Esophagus muscularis mucosa (tissue), 4 donors: ENCODE results near the gene SKI. TPM values are rescaled to one million over a fixed set of nuclear protein-coding genes. Genes with fewer than 3 reads are reported as not detected.

Source experiments
- DNase-seq: peaks from one replicate; pipeline ENCODE4 v3.0.0-alpha.2; 2017; ENCODE audit errors: extremely low spot score
- H3K27ac ChIP-seq, 4 donors: fragments of 200-600 bp; sonication (generic); replicated peaks in 1 of 4; 1 replicate in 3 of 4; 2 replicates in 1 of 4; pipeline ENCODE4 v1.5.1; 2016 to 2019; ENCODE audit warnings: mild to moderate bottlenecking in 1 of 4
- H3K27me3 ChIP-seq, 4 donors: fragments of 200-600 bp; sonication (generic); one replicate each; pipeline versions ENCODE4 v1.5.1 to v1.6.0; 2016 to 2019
- H3K36me3 ChIP-seq, 4 donors: fragments of 200-600 bp; sonication (generic); one replicate each; pipeline ENCODE4 v1.5.1; 2016 to 2019
- H3K4me1 ChIP-seq, 4 donors: fragments of 200-600 bp; sonication (generic); one replicate each; pipeline ENCODE4 v1.5.1; 2016 to 2019
- H3K4me3 ChIP-seq, 4 donors: fragments of 200-600 bp; sonication (generic); 1 replicate in 2 of 4; 2 replicates in 2 of 4; pipeline ENCODE4 v1.5.1; 2016 to 2019; ENCODE audit warnings: mild to moderate bottlenecking in 4 of 4, moderate library complexity in 1 of 4
- H3K9me3 ChIP-seq, 4 donors: fragments of 200-600 bp; sonication (generic); 1 replicate in 3 of 4; 2 replicates in 1 of 4; pipeline ENCODE4 v1.5.1; 2016 to 2019
- CTCF ChIP-seq, 3 experiments: fragments of 200-600 bp in 2 of 3; fragments of 450-650 bp in 1 of 3; sonication (generic) in 2 of 3; IDR thresholded peaks; one replicate each; pipeline ENCODE4 v1.5.1; 2017 to 2019; ENCODE audit warnings: antibody characterized with exemption in 3 of 3, mild to moderate bottlenecking in 2 of 3, moderate library complexity in 1 of 3
- EP300 ChIP-seq: sonication (generic); formaldehyde crosslinking; IDR thresholded peaks from one replicate; pipeline ENCODE4 v1.6.1; 2017; ENCODE audit warnings: antibody characterized with exemption
- POLR2A ChIP-seq: fragments of 450-650 bp; IDR thresholded peaks from one replicate; pipeline ENCODE4 v1.6.1; 2017; ENCODE audit warnings: antibody characterized with exemption, moderate library complexity, mild to moderate bottlenecking, low read depth
- POLR2AphosphoS5 ChIP-seq, 2 donors: sonication (generic); formaldehyde crosslinking; IDR thresholded peaks; one replicate each; pipeline ENCODE4 v1.6.1; 2017; ENCODE audit warnings: antibody characterized with exemption in 2 of 2
- WGBS: methylation state at CpG from one replicate; pipeline ENCODE4 v1.1.5; 2018; 5-methylcytosine and 5-hydroxymethylcytosine counted together
- intact Hi-C: fragments of 100-400 bp; cut with DNase I; formaldehyde crosslinking; loops from one replicate; pipeline ENCODE4 v1.15.1; 2023
- total RNA-seq, 4 donors: library from RNA; depleted of rRNA; stranded (reverse); fragments of >200 nt; gene quantifications; one replicate each; pipeline versions ENCODE4 v1.1.0 to v1.2.1, GENCODE V29; 2016

The SKI gene
- total RNA-seq, 4 donors from 2014 or later = 70.1 to 190 (median 124) TPM

GRCh38 chr1:2196901-2197638 is 31.0 kb upstream of the SKI start:
- Histone ChIP-seq H3K9me3 (no peaks in the 10 kb centered on the region), H3K27ac (peak overlapping the region; percentile 64 to 98 (median 88)), H3K4me3 (no peak overlapping the region), H3K27me3 (no peaks in the 10 kb centered on the region), H3K36me3 (no peaks in the 10 kb centered on the region), H3K4me1 (peaks cover 48 to 70% (median 64%) of the 10 kb centered on the region in 4 donors)
- no peak for DNase-seq
- intact Hi-C loops = loop anchor here (5.0 kb wide), 1 partner anchor 35 kb away; no protein-coding TSS in a partner anchor
- TF ChIP-seq POLR2A (no peak), CTCF (IDR thresholded peaks at IDR 0.05) (no peak), EP300 (no peak), POLR2AphosphoS5 (IDR thresholded peaks at IDR 0.05) (no peak)
- WGBS = 72% methylated on average over 2 of the region's 17 CpGs

GRCh38 chr1:2197707-2198165 is 30.4 kb upstream of the SKI start:
- no peaks in the 10 kb centered on the region for H3K27me3 ChIP-seq
- TF ChIP-seq EP300 (no peak), POLR2AphosphoS5 (IDR thresholded peaks at IDR 0.05) (no peak), CTCF (IDR thresholded peaks at IDR 0.05) (no peak), POLR2A (no peak)
- DNase-seq = no peak
- 75% methylated on average over 7 of the region's 10 CpGs for WGBS
- no peak overlapping the region for H3K4me3 ChIP-seq
- no peaks in the 10 kb centered on the region for H3K36me3 ChIP-seq
- peak overlapping the region; percentile 85 to 98 (median 89) for H3K27ac ChIP-seq
- H3K9me3 ChIP-seq = no peaks in the 10 kb centered on the region
- intact Hi-C loops = loop anchor here (5.0 kb wide), 1 partner anchor 35 kb away; no protein-coding TSS in a partner anchor
- peaks cover 42 to 64% (median 58%) of the 10 kb centered on the region in 4 donors for H3K4me1 ChIP-seq

DNA sequence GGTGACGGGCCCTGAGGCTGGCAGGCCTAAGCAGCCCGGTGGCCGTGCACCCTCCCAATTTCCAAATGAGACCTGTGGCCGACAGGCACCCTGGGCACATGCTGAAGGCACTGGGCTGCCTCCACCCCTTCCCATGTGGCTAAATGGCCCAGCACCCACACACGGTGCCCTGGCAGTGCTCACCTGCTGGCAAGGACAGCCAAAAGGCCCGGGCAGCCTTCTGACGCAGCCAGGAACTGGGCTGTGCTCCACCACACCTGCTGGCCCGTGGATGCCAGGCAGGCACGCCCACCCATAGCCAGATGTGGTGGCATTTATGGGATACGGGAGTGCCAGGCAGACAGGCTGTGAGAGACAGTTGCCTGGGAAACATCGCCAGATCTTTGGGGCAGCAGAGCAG is 29.5 kb upstream of the SKI start:
- no peak for TF ChIP-seq CTCF (IDR thresholded peaks at IDR 0.05)
- no peak for TF ChIP-seq POLR2AphosphoS5 (IDR thresholded peaks at IDR 0.05)
- TF ChIP-seq EP300 = no peak
- TF ChIP-seq POLR2A = no peak
- Histone ChIP-seq H3K36me3 (no peaks in the 10 kb centered on the region), H3K27ac (peak overlapping the region; percentile 85 to 98 (median 89)), H3K9me3 (no peaks in the 10 kb centered on the region), H3K4me3 (peak overlapping the region in 3 of 4 donors; percentile 44 to 60 (median 52)), H3K4me1 (peaks cover 39 to 64% (median 57%) of the 10 kb centered on the region in 4 donors), H3K27me3 (no peaks in the 10 kb centered on the region)
- DNase-seq = no peak
- 66% methylated on average over 6 of the region's 11 CpGs for WGBS
- intact Hi-C loops = loop anchor here (5.0 kb wide), 1 partner anchor 34 kb away; no protein-coding TSS in a partner anchor

- intact Hi-C loops = loop anchor here (5.0 kb wide), 1 partner anchor 33 kb away; no protein-coding TSS in a partner anchor
- Histone ChIP-seq H3K9me3 (no peaks in the 10 kb centered on the region), H3K27ac (peak overlapping the region; percentile 85 to 98 (median 89)), H3K36me3 (no peaks in the 10 kb centered on the region), H3K4me3 (peak overlapping the region; percentile 44 to 60 (median 52)), H3K4me1 (peaks cover 40 to 64% (median 57%) of the 10 kb centered on the region in 4 donors), H3K27me3 (no peaks in the 10 kb centered on the region)
- 4% methylated on average over 12 of the region's 24 CpGs for WGBS
- TF ChIP-seq EP300 = no peak
- peak in 1 of 3 experiments; percentile 11 for TF ChIP-seq CTCF (IDR thresholded peaks at IDR 0.05)
- peak; percentile 54 for TF ChIP-seq POLR2A
- peak; percentile 83 to 96 for TF ChIP-seq POLR2AphosphoS5 (IDR thresholded peaks at IDR 0.05)
- DNase-seq = peak; percentile 99
Observed at GRCh38 chr1:2199042-2199810, 28.9 kb upstream of the SKI start.
